Kidney (tissue), 14 donors: Measurements from ENCODE around the gene SCN4B. TPM values are rescaled to one million over a fixed set of nuclear protein-coding genes. Genes with fewer than 3 reads are reported as not detected.
"Not testable (repeated sequence)": the region's sequence is repeated elsewhere in the genome, so short reads cannot be mapped to it uniquely, and the experiment has no call there.

Source experiments
- DNase-seq, 5 donors: peaks; one replicate each; pipeline ENCODE4 v3.0.0-alpha.2; 2013 to 2020
- FAIRE-seq: peaks from 2 replicates; lab custom pipeline; 2012; peaks lifted over from hg19 to GRCh38; lab: Jason Lieb, UNC
- H3K27ac ChIP-seq, 2 donors: one replicate each; pipeline ENCODE4 v1.7.0; 2013; ENCODE audit warnings: low read depth in 2 of 2, low read length in 2 of 2, inconsistent platforms in 1 of 2
- H3K27me3 ChIP-seq: one replicate; pipeline ENCODE4 v1.7.1; 2013; ENCODE audit warnings: low read length, inconsistent platforms; ENCODE audit not compliant: control insufficient read depth, insufficient read depth
- H3K36me3 ChIP-seq, 3 donors: one replicate each; pipeline versions ENCODE4 v1.7.0 to v1.7.1; 2013; ENCODE audit warnings: low read length in 3 of 3, control low read depth in 1 of 3, inconsistent platforms in 1 of 3; ENCODE audit not compliant: insufficient read depth in 3 of 3, control insufficient read depth in 2 of 3
- H3K4me1 ChIP-seq, 3 donors: one replicate each; pipeline versions ENCODE4 v1.7.0 to v1.7.1; 2013; ENCODE audit warnings: low read length in 3 of 3, inconsistent platforms in 1 of 3, low read depth in 1 of 3; ENCODE audit not compliant: control insufficient read depth in 2 of 3, insufficient read depth in 2 of 3
- H3K4me3 ChIP-seq, 3 donors: one replicate each; pipeline versions ENCODE4 v1.7.0 to v1.8.1; 2013; ENCODE audit warnings: low read length in 3 of 3, control low read depth in 1 of 3, inconsistent platforms in 1 of 3
- H3K9ac ChIP-seq, 3 donors: one replicate each; pipeline versions ENCODE4 v1.7.0 to v1.7.1; 2013; ENCODE audit warnings: low read length in 3 of 3, control low read depth in 1 of 3, inconsistent platforms in 1 of 3
- H3K9me3 ChIP-seq, 3 donors: one replicate each; pipeline versions ENCODE4 v1.7.0 to v1.7.1; 2013; ENCODE audit warnings: low read length in 3 of 3, control low read depth in 1 of 3, inconsistent platforms in 1 of 3; ENCODE audit not compliant: control insufficient read depth in 2 of 3, insufficient read depth in 1 of 3
- CTCF ChIP-seq: IDR thresholded peaks from 3 replicates; pipeline ENCODE4 v1.5.1; 2012; ENCODE audit warnings: mild to moderate bottlenecking, moderate library complexity, borderline replicate concordance; ENCODE audit not compliant: insufficient read depth; ENCODE audit errors: extremely low read depth
- intact Hi-C: fragments of 100-400 bp; cut with DNase I; formaldehyde crosslinking; loops from one replicate; pipeline ENCODE4 v1.11.1; 2022
- polyA plus RNA-seq: library from polyadenylated mRNA; stranded (reverse); fragments of 350-450 nt; fragmentation: Illumina TruSeq; extraction: RNeasy Lipid Tissue Mini Kit (QIAGEN cat#74804); gene quantifications from one replicate; pipeline ENCODE4 v1.2.3, GENCODE V29; 2014; ENCODE audit warnings: low read depth, low replicate concordance; ENCODE audit not compliant: insufficient read depth
- total RNA-seq: library from RNA; stranded (reverse); fragmentation: NEBNext Ultra II Directional; extraction: Animal tissue kit (Norgen Biotek cat#: 25700); gene quantifications from one replicate; pipeline ENCODE4 v1.2.1, GENCODE V29; 2021
- donor health status: control.
- donor health status: control.
- donor health status: control.
- donor health status: control.
- donor health status: control.
- donor health status: DM: yes; HTN: yes; CAD: no.
- donor health status: Normal renal cell carcinoma (clear cell type).

SCN4B gene
- total and polyA plus RNA-seq, 2 donors from 2014 or later = 1.4 to 3.5 TPM

GRCh38 chr11:118194835-118195627 lies 42.4 kb upstream of the SCN4B start:
- FAIRE-seq = no peak
- no peak overlapping the region for H3K9ac ChIP-seq

GRCh38 chr11:118193910-118194566 lies 41.4 kb upstream of the SCN4B start:
- no peak overlapping the region for H3K27ac ChIP-seq
- intact Hi-C loops = no loop called here
- TF ChIP-seq CTCF = no peak
- no peak for DNase-seq
- no peak overlapping the region for H3K4me3 ChIP-seq
- no peaks in the 10 kb centered on the region for H3K36me3 ChIP-seq
- no peaks in the 10 kb centered on the region for H3K27me3 ChIP-seq
- H3K9ac ChIP-seq = no peak overlapping the region
- peaks cover 0 to 9% (median 0%) of the 10 kb centered on the region in 3 donors for H3K4me1 ChIP-seq
- FAIRE-seq = no peak
- H3K9me3 ChIP-seq = no peaks in the 10 kb centered on the region

More at GRCh38 chr11:118194835-118195627, 42.4 kb upstream of the SCN4B start:
- Histone ChIP-seq H3K27ac (peak overlapping the region; percentile 2 to 26), H3K4me3 (no peak overlapping the region), H3K4me1 (peaks cover 0 to 9% (median 0%) of the 10 kb centered on the region in 3 donors), H3K9me3 (no peaks in the 10 kb centered on the region), H3K27me3 (no peaks in the 10 kb centered on the region), H3K36me3 (no peaks in the 10 kb centered on the region)
- no peak for TF ChIP-seq CTCF
- intact Hi-C loops = no loop called here
- DNase-seq = peak; percentile 53 to 85 (median 68)

GRCh38 chr11:118192817-118193216 lies 40.2 kb upstream of the SCN4B start:
- H3K9ac ChIP-seq, H3K27me3 ChIP-seq, H3K4me1 ChIP-seq, DNase-seq, H3K27ac ChIP-seq, intact Hi-C loops, H3K4me3 ChIP-seq, FAIRE-seq, H3K9me3 ChIP-seq, H3K36me3 ChIP-seq: not testable (repeated sequence)

GRCh38 chr11:118190942-118191506 lies 38.4 kb upstream of the SCN4B start:
- FAIRE-seq, H3K9me3 ChIP-seq, DNase-seq, intact Hi-C loops, H3K36me3 ChIP-seq, H3K9ac ChIP-seq, H3K4me3 ChIP-seq, H3K27ac ChIP-seq, H3K4me1 ChIP-seq, H3K27me3 ChIP-seq: not testable (repeated sequence)
